Small intestine (tissue), 7 donors: ENCODE results near the gene FBXL22. TPM values are rescaled to one million over a fixed set of nuclear protein-coding genes. Genes with fewer than 3 reads are reported as not detected.

ENCODE experiments used
- DNase-seq, 2 donors: peaks; one replicate each; pipeline versions ENCODE4 v3.0.0 to v3.0.0-alpha.2; 2013
- FAIRE-seq: peaks from 2 replicates; lab custom pipeline; 2012; peaks lifted over from hg19 to GRCh38; lab: Jason Lieb, UNC
- H3K27ac ChIP-seq, 3 donors: one replicate each; pipeline ENCODE4 v1.5.1; 2013; ENCODE audit warnings: low read length in 2 of 3, mild to moderate bottlenecking in 2 of 3, control low read depth in 1 of 3, inconsistent platforms in 1 of 3, low read depth in 1 of 3, moderate library complexity in 1 of 3
- H3K27me3 ChIP-seq, 3 donors: one replicate each; pipeline ENCODE4 v1.6.1; 2013; ENCODE audit warnings: low read length in 3 of 3, inconsistent platforms in 1 of 3; ENCODE audit not compliant: control insufficient read depth in 3 of 3, insufficient read depth in 3 of 3
- H3K36me3 ChIP-seq, 3 donors: one replicate each; pipeline ENCODE4 v1.6.1; 2013; ENCODE audit warnings: low read length in 3 of 3, inconsistent platforms in 1 of 3, low read depth in 1 of 3, mild to moderate bottlenecking in 1 of 3, moderate library complexity in 1 of 3; ENCODE audit not compliant: control insufficient read depth in 3 of 3, insufficient read depth in 2 of 3
- H3K4me1 ChIP-seq, 3 donors: one replicate each; pipeline ENCODE4 v1.6.1; 2013; ENCODE audit warnings: low read length in 2 of 3, inconsistent platforms in 1 of 3, low read depth in 1 of 3, mild to moderate bottlenecking in 1 of 3, moderate library complexity in 1 of 3; ENCODE audit not compliant: control insufficient read depth in 3 of 3, insufficient read depth in 2 of 3
- H3K4me3 ChIP-seq, 3 donors: one replicate each; pipeline ENCODE4 v1.5.1; 2013; ENCODE audit warnings: low read length in 3 of 3, control low read depth in 1 of 3, inconsistent platforms in 1 of 3, low read depth in 1 of 3, mild to moderate bottlenecking in 1 of 3, moderate library complexity in 1 of 3
- H3K9me3 ChIP-seq, 2 donors: one replicate each; pipeline ENCODE4 v1.6.1; 2013; ENCODE audit warnings: low read depth in 1 of 2, low read length in 1 of 2; ENCODE audit not compliant: control insufficient read depth in 2 of 2, insufficient read depth in 1 of 2
- WGBS, 3 donors: extraction: QIAGEN DNeasy Blood & Tissue Kit; methylation state at CpG; one replicate each; pipeline ENCODE4 v1.1.7; 2013; 5-methylcytosine and 5-hydroxymethylcytosine counted together
- polyA plus RNA-seq, 4 donors: library from polyadenylated mRNA; stranded (reverse) in 3 of 4; unstranded in 1 of 4; fragments of 200-250 nt in 3 of 4; fragments of 120-200 nt in 1 of 4; gene quantifications; one replicate each; pipeline versions ENCODE4 v1.2.1 to v1.2.3, GENCODE V29; 2013
- donor health status: healthy with polysubstance abuse.
- donor health status: control.
- donor health status: control.
- donor health status: Bipolar disorder and iron deficiency.
- donor health status: healthy.

The FBXL22 gene
- polyA plus RNA-seq, 4 donors = 2.0 to 2.1 TPM; not detected in 2

GRCh38 chr15:63582179-63582578 lies 15.0 kb upstream of the FBXL22 start:
- FAIRE-seq (no peak), DNase-seq (no peak)
- Histone ChIP-seq H3K36me3 (peaks cover 3 to 28% (median 12%) of the 10 kb centered on the region in 3 donors), H3K27ac (no peak overlapping the region), H3K9me3 (no peaks in the 10 kb centered on the region), H3K4me3 (no peak overlapping the region), H3K27me3 (no peaks in the 10 kb centered on the region), H3K4me1 (no peaks in the 10 kb centered on the region)

- Histone ChIP-seq H3K36me3 (peaks cover 3 to 21% (median 12%) of the 10 kb centered on the region in 3 donors), H3K27me3 (no peaks in the 10 kb centered on the region), H3K4me3 (no peak overlapping the region), H3K27ac (no peak overlapping the region), H3K9me3 (no peaks in the 10 kb centered on the region), H3K4me1 (no peaks in the 10 kb centered on the region)
- DNase-seq (no peak), FAIRE-seq (no peak)
- WGBS, 3 donors = 81 to 94% (median 85%) methylated on average over 2 of the region's 2 CpGs
Observed at GRCh38 chr15:63582718-63583426, 14.3 kb upstream of the FBXL22 start.

- no peaks in the 10 kb centered on the region for H3K27me3 ChIP-seq
- no peak overlapping the region for H3K4me3 ChIP-seq
- 96 to 99% (median 98%) methylated on average over 5 of the region's 5 CpGs for WGBS, 3 donors
- H3K36me3 ChIP-seq = peaks cover 15 to 31% (median 20%) of the 10 kb centered on the region in 3 donors
- H3K4me1 ChIP-seq = no peaks in the 10 kb centered on the region
- DNase-seq = no peak
- H3K27ac ChIP-seq = no peak overlapping the region
- H3K9me3 ChIP-seq = no peaks in the 10 kb centered on the region
- no peak for FAIRE-seq
Observed at GRCh38 chr15:63586790-63587189, 10.4 kb upstream of the FBXL22 start.

- no peak for FAIRE-seq
- no peak overlapping the region for H3K27ac ChIP-seq
- H3K9me3 ChIP-seq = no peaks in the 10 kb centered on the region
- H3K4me3 ChIP-seq = no peak overlapping the region
- no peaks in the 10 kb centered on the region for H3K27me3 ChIP-seq
- no peaks in the 10 kb centered on the region for H3K4me1 ChIP-seq
- no peak for DNase-seq
- WGBS, 3 donors = 77 to 81% (median 80%) methylated on average over 2 of the region's 2 CpGs
- peaks cover 15 to 34% (median 23%) of the 10 kb centered on the region in 3 donors for H3K36me3 ChIP-seq
Observed at GRCh38 chr15:63587527-63587926, 9.7 kb upstream of the FBXL22 start.

GRCh38 chr15:63588826-63589225 lies 8.4 kb upstream of the FBXL22 start:
- H3K9me3 ChIP-seq = no peaks in the 10 kb centered on the region
- WGBS, 3 donors = 97 to 99% (median 98%) methylated on average over 6 of the region's 6 CpGs
- H3K27me3 ChIP-seq = no peaks in the 10 kb centered on the region
- peaks cover 12 to 32% (median 25%) of the 10 kb centered on the region in 3 donors for H3K36me3 ChIP-seq
- H3K27ac ChIP-seq = no peak overlapping the region
- no peak for DNase-seq
- no peak for FAIRE-seq
- H3K4me1 ChIP-seq = no peaks in the 10 kb centered on the region
- no peak overlapping the region for H3K4me3 ChIP-seq

- Histone ChIP-seq H3K27me3 (no peaks in the 10 kb centered on the region), H3K9me3 (no peaks in the 10 kb centered on the region), H3K4me3 (no peak overlapping the region), H3K27ac (no peak overlapping the region), H3K36me3 (peaks cover 8 to 28% (median 15%) of the 10 kb centered on the region in 3 donors), H3K4me1 (peaks cover 0 to 24% (median 7%) of the 10 kb centered on the region in 3 donors)
- DNase-seq = no peak
- 74 to 81% (median 77%) methylated on average over 9 of the region's 9 CpGs for WGBS, 3 donors
- no peak for FAIRE-seq
Observed at GRCh38 chr15:63593705-63594671, 3.2 kb upstream of the FBXL22 start.

GRCh38 chr15:63595065-63595464 lies 2.1 kb upstream of the FBXL22 start:
- Histone ChIP-seq H3K4me1 (peaks cover 0 to 35% (median 7%) of the 10 kb centered on the region in 3 donors), H3K27me3 (no peaks in the 10 kb centered on the region), H3K9me3 (no peaks in the 10 kb centered on the region), H3K36me3 (peaks cover 6 to 26% (median 11%) of the 10 kb centered on the region in 3 donors), H3K27ac (no peak overlapping the region), H3K4me3 (no peak overlapping the region)
- FAIRE-seq (no peak), DNase-seq (no peak)
- 71 to 80% (median 77%) methylated on average over 3 of the region's 3 CpGs for WGBS, 3 donors

- no peaks in the 10 kb centered on the region for H3K9me3 ChIP-seq
- 77 to 84% (median 83%) methylated on average over 1 of the region's 1 CpG for WGBS, 3 donors
- H3K27me3 ChIP-seq = no peaks in the 10 kb centered on the region
- peak overlapping the region in 2 of 3 donors; percentile 43 to 53 for H3K27ac ChIP-seq
- no peak overlapping the region for H3K4me3 ChIP-seq
- DNase-seq = no peak
- peaks cover 4 to 22% (median 9%) of the 10 kb centered on the region in 3 donors for H3K36me3 ChIP-seq
- peaks cover 0 to 37% (median 7%) of the 10 kb centered on the region in 3 donors for H3K4me1 ChIP-seq
- no peak for FAIRE-seq
Observed at GRCh38 chr15:63595688-63596087, 1.5 kb upstream of the FBXL22 start.
